Peyer's patch (tissue), 4 donors: Measurements from ENCODE around the gene RILPL1.

Experiments
- POLR2A ChIP-seq, 2 donors: fragments of 450-650 bp; IDR thresholded peaks; one replicate each; pipeline ENCODE4 v1.5.1; 2017; ENCODE audit warnings: antibody characterized with exemption in 2 of 2, mild to moderate bottlenecking in 2 of 2, moderate library complexity in 2 of 2
- TF ChIP-seq, protein P1 (sequence below), 6 experiments: fragments of 450-650 bp in 4 of 6; fragments of 200-600 bp in 2 of 6; sonication (generic) in 1 of 6; IDR thresholded peaks; one replicate each; pipeline ENCODE4 v1.5.1; 2017 to 2019; ENCODE audit warnings: antibody characterized with exemption in 6 of 6, mild to moderate bottlenecking in 3 of 6, moderate library complexity in 1 of 6

DNA sequence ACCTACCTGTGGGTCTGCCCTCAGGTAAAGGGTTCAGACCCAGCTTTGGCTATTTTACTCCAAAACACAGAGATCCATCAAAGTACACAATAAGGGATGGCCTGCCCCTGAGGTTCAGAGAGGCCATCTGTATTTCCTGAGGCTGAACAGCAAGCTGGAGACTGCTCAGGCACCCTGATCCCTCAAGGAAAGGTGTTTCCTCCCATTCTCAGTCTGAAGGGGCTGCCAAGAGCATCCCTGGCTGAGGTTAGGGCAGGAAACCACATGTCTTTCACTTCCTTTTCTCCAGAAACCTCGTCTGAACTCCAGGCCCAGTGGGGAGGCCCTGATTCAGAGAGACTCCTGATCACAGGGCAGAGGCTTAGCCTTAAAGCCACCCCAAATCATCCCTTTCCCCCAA, 1.5 kb downstream of the RILPL1 start:
- TF ChIP-seq, protein P1, sequence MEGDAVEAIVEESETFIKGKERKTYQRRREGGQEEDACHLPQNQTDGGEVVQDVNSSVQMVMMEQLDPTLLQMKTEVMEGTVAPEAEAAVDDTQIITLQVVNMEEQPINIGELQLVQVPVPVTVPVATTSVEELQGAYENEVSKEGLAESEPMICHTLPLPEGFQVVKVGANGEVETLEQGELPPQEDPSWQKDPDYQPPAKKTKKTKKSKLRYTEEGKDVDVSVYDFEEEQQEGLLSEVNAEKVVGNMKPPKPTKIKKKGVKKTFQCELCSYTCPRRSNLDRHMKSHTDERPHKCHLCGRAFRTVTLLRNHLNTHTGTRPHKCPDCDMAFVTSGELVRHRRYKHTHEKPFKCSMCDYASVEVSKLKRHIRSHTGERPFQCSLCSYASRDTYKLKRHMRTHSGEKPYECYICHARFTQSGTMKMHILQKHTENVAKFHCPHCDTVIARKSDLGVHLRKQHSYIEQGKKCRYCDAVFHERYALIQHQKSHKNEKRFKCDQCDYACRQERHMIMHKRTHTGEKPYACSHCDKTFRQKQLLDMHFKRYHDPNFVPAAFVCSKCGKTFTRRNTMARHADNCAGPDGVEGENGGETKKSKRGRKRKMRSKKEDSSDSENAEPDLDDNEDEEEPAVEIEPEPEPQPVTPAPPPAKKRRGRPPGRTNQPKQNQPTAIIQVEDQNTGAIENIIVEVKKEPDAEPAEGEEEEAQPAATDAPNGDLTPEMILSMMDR (IDR thresholded peaks at IDR 0.05): no peak
- TF ChIP-seq POLR2A (IDR thresholded peaks at IDR 0.05): no peak
